BLaER1 treated with 17β-estradiol and CSF1 and Interleukin-3, amounts not matched to agents 10 nM and 100 nM (cell line): ENCODE results near the gene NPY.

ENCODE experiments used
- H3K27ac ChIP-seq, 11 experiments: shearing (Covaris generic); formaldehyde crosslinking; 2 replicates each; pipeline ENCODE4 v1.8.1; 2022
- H3K27me3 ChIP-seq, 11 experiments: shearing (Covaris generic); formaldehyde crosslinking; 2 replicates each; pipeline ENCODE4 v1.8.1; 2022
- H3K36me3 ChIP-seq, 11 experiments: shearing (Covaris generic); formaldehyde crosslinking; 2 replicates each; pipeline ENCODE4 v1.8.1; 2022
- H3K4me1 ChIP-seq, 10 experiments: shearing (Covaris generic); formaldehyde crosslinking; 2 replicates each; pipeline ENCODE4 v1.8.1; 2022
- H3K4me2 ChIP-seq, 11 experiments: shearing (Covaris generic); formaldehyde crosslinking; 2 replicates each; pipeline ENCODE4 v1.8.1; 2022
- H3K4me3 ChIP-seq, 10 experiments: shearing (Covaris generic); formaldehyde crosslinking; 2 replicates each; pipeline ENCODE4 v1.8.1; 2022
- H3K9ac ChIP-seq, 11 experiments: shearing (Covaris generic); formaldehyde crosslinking; 2 replicates each; pipeline ENCODE4 v1.8.1; 2022
- H3K9me3 ChIP-seq, 11 experiments: shearing (Covaris generic); formaldehyde crosslinking; replicated peaks in 1 of 11; 2 replicates each; pipeline ENCODE4 v1.8.1; 2022
- H4K20me1 ChIP-seq, 11 experiments: shearing (Covaris generic); formaldehyde crosslinking; 2 replicates each; pipeline ENCODE4 v1.8.1; 2022
- Cebpa-rat ChIP-seq, 11 experiments: shearing (Covaris generic); IDR thresholded peaks; 2 replicates each; pipeline ENCODE4 v1.8.1; 2022

The NPY gene

DNA sequence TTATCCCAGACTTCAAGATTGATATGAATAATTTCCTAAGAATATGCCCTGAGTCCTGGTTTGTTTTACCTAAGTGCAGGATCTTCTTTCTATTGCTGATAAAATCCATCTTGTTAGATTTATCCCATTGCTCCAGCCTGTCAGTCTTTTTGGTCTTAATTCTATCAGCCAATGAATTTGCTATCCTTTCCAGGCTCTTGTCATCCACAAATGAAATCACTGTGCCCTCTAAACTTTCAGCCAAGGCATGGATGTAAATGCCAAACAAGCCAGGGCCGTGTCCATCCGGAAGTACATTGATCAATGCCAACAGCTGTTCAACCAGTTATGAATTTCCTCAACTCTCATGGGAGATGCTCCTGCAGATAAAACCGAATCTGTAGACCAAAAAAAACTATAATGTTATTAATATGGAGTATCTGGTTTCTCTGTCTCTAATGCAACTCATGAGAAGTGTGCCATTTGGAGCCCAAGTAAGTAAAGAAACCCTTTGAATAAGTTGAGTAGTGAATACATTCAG, 40.0 kb downstream of the NPY start:
- H3K27ac ChIP-seq, result peak overlapping the region in 2 of 11 experiments; percentile 4 to 48; a peak in 1 of 22 replicates
- peaks cover 22 to 64% (median 51%) of the 10 kb centered on the region in 10 experiments for H3K4me1 ChIP-seq
- no peak for TF ChIP-seq Cebpa-rat (IDR thresholded peaks at IDR 0.05)

DNA sequence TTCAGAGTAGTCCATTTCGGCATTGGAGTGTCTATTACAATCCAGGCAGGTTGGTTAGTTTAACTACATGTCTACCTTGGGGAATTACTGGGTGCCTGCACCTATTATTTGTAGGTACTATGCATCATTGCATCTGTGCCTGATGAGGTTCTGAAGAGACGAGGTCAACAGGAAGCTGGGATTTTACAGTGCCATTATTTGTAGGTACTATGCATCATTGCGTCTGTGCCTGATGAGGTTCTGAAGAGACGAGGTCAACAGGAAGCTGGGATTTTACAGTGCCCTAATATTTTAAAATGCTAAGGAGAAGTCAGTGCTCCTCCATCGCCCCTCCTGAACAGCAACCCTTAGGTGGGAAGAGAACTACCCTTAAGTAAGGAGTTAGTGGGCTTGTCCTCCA, 41.7 kb downstream of the NPY start:
- peak overlapping the region; percentile 18 to 92 (median 83); a peak in 21 of 22 replicates for H3K4me2 ChIP-seq
- no peaks in the 10 kb centered on the region for H3K36me3 ChIP-seq

More for the DNA sequence above, 40.0 kb downstream of the NPY start:
- no peak overlapping the region for H3K9ac ChIP-seq
- no peak overlapping the region for H3K4me3 ChIP-seq
- no peaks in the 10 kb centered on the region for H3K36me3 ChIP-seq
- peak overlapping the region in 8 of 11 experiments; percentile 43 to 92 (median 60); a peak in 16 of 22 replicates for H3K4me2 ChIP-seq
- 0 out of 22 replicates have a peak, but pooled peaks cover 0 to 4% (median 0%) of the 10 kb centered on the region in 11 experiments for H3K9me3 ChIP-seq
- no peaks in the 10 kb centered on the region for H3K27me3 ChIP-seq
- H4K20me1 ChIP-seq, result no peaks in the 10 kb centered on the region

DNA sequence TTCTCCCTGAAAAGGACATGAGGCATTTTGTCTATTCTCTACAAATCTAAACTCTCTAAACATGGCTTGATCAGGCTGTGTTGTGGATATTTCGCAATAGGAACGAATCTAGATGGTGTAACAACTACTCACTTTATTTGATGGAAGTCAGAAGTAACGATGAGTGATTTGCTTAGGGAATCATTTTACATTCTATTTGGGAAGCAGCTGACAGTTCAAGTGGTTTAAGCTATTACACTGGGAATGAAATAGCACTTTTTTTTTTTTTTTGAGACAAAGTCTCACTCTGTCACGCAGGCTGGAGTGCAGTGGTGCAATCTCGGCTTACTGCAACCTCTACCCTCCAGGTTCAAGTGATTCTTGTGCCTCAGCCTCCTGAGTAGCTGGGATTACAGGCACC, 44.1 kb downstream of the NPY start:
- Histone ChIP-seq H3K9ac (no peak overlapping the region), H3K4me2 (peak overlapping the region; percentile 32 to 92 (median 54); a peak in 19 of 22 replicates), H3K27me3 (no peaks in the 10 kb centered on the region), H3K4me3 (no peak overlapping the region), H3K4me1 (peaks cover 22 to 62% (median 57%) of the 10 kb centered on the region in 10 experiments), H3K27ac (0 out of 22 replicates have a peak overlapping the region, but pooled peaks of 1 of the 11 experiments have one; percentile 7), H3K9me3 (peaks cover 14 to 25% (median 16%) of the 10 kb centered on the region in 11 experiments), H4K20me1 (no peaks in the 10 kb centered on the region), H3K36me3 (peaks cover 0 to 6% (median 0%) of the 10 kb centered on the region in 11 experiments; a peak in 1 of 22 replicates)
- peak in 6 of 11 experiments; percentile 53 to 76 (median 58); a peak in 11 of 22 replicates for TF ChIP-seq Cebpa-rat (IDR thresholded peaks at IDR 0.05)

More for the DNA sequence above, 41.7 kb downstream of the NPY start:
- H4K20me1 ChIP-seq, result no peaks in the 10 kb centered on the region
- peak overlapping the region in 8 of 11 experiments; percentile 16 to 68 (median 56); a peak in 11 of 22 replicates for H3K27ac ChIP-seq
- peaks cover 22 to 70% (median 57%) of the 10 kb centered on the region in 10 experiments for H3K4me1 ChIP-seq
- H3K4me3 ChIP-seq, result peak overlapping the region in 2 of 10 experiments; percentile 15 to 30; a peak in 3 of 20 replicates
- TF ChIP-seq Cebpa-rat (IDR thresholded peaks at IDR 0.05), result no peak
- H3K9ac ChIP-seq, result peak overlapping the region in 3 of 11 experiments; percentile 4 to 15 (median 8); a peak in 2 of 22 replicates
- H3K9me3 ChIP-seq, result peaks cover 0 to 3% (median 0%) of the 10 kb centered on the region in 11 experiments; a peak in 1 of 22 replicates
- no peaks in the 10 kb centered on the region for H3K27me3 ChIP-seq

GRCh38 chr7:24328894-24329293, 44.9 kb downstream of the NPY start:
- Histone ChIP-seq H3K27ac (no peak overlapping the region), H3K4me3 (no peak overlapping the region), H3K9ac (no peak overlapping the region), H3K4me2 (peak overlapping the region in 10 of 11 experiments; percentile 32 to 92 (median 65); a peak in 16 of 22 replicates), H3K4me1 (peaks cover 22 to 58% (median 55%) of the 10 kb centered on the region in 10 experiments), H3K27me3 (no peaks in the 10 kb centered on the region), H3K9me3 (peaks cover 18 to 33% (median 24%) of the 10 kb centered on the region in 11 experiments), H4K20me1 (no peaks in the 10 kb centered on the region), H3K36me3 (peaks cover 0 to 6% (median 0%) of the 10 kb centered on the region in 11 experiments; a peak in 1 of 22 replicates)
- no peak for TF ChIP-seq Cebpa-rat (IDR thresholded peaks at IDR 0.05)

DNA sequence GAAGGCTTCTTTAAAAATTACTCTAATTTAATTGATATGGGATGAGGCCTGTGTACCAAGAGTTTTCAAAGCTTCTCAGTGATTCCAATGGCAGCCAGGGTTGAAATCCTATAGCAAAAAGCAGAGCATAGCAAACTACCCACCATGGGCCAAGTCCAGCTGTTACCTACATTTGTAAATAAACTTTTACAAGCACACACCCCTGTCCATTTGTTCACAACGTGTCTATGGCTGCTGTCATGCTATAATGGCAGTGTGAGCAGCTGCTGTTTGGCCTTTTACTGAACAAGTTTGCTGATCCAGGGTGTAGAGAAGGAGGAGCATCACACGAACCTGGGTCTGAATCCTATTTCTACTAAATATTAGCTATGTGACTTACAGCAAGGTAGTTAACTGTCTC, 50.0 kb downstream of the NPY start:
- H3K9ac ChIP-seq, result no peak overlapping the region
- TF ChIP-seq Cebpa-rat (IDR thresholded peaks at IDR 0.05), result no peak

DNA sequence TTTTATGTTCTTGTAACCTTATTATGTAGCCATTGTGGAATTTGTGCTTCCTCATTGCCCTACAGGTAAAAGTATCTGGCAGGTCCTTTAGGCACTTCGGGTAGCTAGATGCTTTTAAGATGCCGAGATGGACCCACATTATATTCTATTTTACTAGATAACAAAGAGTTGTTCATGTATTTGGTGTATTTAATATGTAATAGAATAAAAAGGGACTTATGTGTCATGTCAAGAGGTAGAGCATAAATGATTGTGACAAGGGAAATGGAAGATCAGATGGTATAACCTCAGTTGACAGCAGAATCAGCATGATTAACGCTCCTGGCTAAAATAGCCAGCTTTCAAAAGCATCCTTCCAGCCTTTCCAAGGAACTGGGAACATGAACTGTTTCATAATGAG, 50.6 kb downstream of the NPY start:
- Histone ChIP-seq H3K36me3 (peaks cover 0 to 6% (median 0%) of the 10 kb centered on the region in 11 experiments; a peak in 1 of 22 replicates), H3K4me1 (peaks cover 0 to 7% (median 0%) of the 10 kb centered on the region in 10 experiments; a peak in 6 of 20 replicates), H3K27me3 (no peaks in the 10 kb centered on the region), H3K27ac (no peak overlapping the region), H4K20me1 (no peaks in the 10 kb centered on the region), H3K4me2 (no peak overlapping the region), H3K4me3 (no peak overlapping the region), H3K9me3 (peaks cover 18 to 43% (median 30%) of the 10 kb centered on the region in 11 experiments), H3K9ac (no peak overlapping the region)
- no peak for TF ChIP-seq Cebpa-rat (IDR thresholded peaks at IDR 0.05)

More for the DNA sequence above, 50.0 kb downstream of the NPY start:
- peaks cover 0 to 6% (median 0%) of the 10 kb centered on the region in 11 experiments; a peak in 1 of 22 replicates for H3K36me3 ChIP-seq
- H3K27ac ChIP-seq, result no peak overlapping the region
- peaks cover 0 to 14% (median 6%) of the 10 kb centered on the region in 10 experiments; a peak in 14 of 20 replicates for H3K4me1 ChIP-seq
- no peak overlapping the region for H3K4me2 ChIP-seq
- peaks cover 18 to 43% (median 30%) of the 10 kb centered on the region in 11 experiments for H3K9me3 ChIP-seq
- H3K4me3 ChIP-seq, result no peak overlapping the region
- no peaks in the 10 kb centered on the region for H3K27me3 ChIP-seq
- H4K20me1 ChIP-seq, result no peaks in the 10 kb centered on the region

DNA sequence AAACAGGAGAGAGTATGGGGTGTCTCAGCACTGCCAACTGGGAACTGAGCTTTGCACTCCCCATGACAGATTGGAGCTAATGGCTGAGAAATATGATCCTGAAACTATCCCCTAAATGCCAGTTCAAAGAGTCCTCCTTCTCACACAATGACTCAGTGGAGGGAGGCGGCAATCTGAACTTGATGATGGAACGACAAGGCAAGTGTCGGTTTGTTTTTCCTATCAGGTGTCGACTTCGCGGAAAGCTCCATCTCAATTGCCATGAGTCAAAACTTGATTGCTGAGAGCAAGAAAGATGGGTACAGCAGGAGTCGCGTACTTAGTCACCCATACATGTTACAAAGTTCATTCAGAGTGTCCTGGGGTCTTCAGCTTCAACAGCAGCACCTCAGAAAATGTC, 52.5 kb downstream of the NPY start:
- Histone ChIP-seq H3K4me1 (peaks cover 0 to 10% (median 0%) of the 10 kb centered on the region in 10 experiments; a peak in 5 of 20 replicates), H3K9me3 (peaks cover 18 to 43% (median 29%) of the 10 kb centered on the region in 11 experiments)

GRCh38 chr7:24337180-24337579, 53.2 kb downstream of the NPY start:
- no peak for TF ChIP-seq Cebpa-rat (IDR thresholded peaks at IDR 0.05)
- no peaks in the 10 kb centered on the region for H3K27me3 ChIP-seq
- H3K9me3 ChIP-seq, result peaks cover 12 to 36% (median 23%) of the 10 kb centered on the region in 11 experiments
- peaks cover 0 to 10% (median 0%) of the 10 kb centered on the region in 10 experiments; a peak in 5 of 20 replicates for H3K4me1 ChIP-seq
- no peak overlapping the region for H3K9ac ChIP-seq
- H3K36me3 ChIP-seq, result peaks cover 0 to 1% (median 0%) of the 10 kb centered on the region in 11 experiments; a peak in 1 of 22 replicates
- H3K4me2 ChIP-seq, result no peak overlapping the region
- no peak overlapping the region for H3K27ac ChIP-seq
- H3K4me3 ChIP-seq, result no peak overlapping the region
- no peaks in the 10 kb centered on the region for H4K20me1 ChIP-seq

More for the DNA sequence above, 52.5 kb downstream of the NPY start:
- Histone ChIP-seq H3K9ac (no peak overlapping the region), H3K36me3 (peaks cover 0 to 6% (median 0%) of the 10 kb centered on the region in 11 experiments; a peak in 1 of 22 replicates), H3K27ac (no peak overlapping the region), H3K27me3 (no peaks in the 10 kb centered on the region), H3K4me2 (no peak overlapping the region), H3K4me3 (no peak overlapping the region), H4K20me1 (no peaks in the 10 kb centered on the region)
- no peak for TF ChIP-seq Cebpa-rat (IDR thresholded peaks at IDR 0.05)

- Histone ChIP-seq H3K27ac (no peak overlapping the region), H3K4me2 (no peak overlapping the region), H3K9me3 (peaks cover 0 to 13% (median 0%) of the 10 kb centered on the region in 11 experiments; a peak in 4 of 22 replicates), H3K9ac (no peak overlapping the region), H4K20me1 (no peaks in the 10 kb centered on the region), H3K36me3 (no peaks in the 10 kb centered on the region), H3K27me3 (no peaks in the 10 kb centered on the region), H3K4me3 (no peak overlapping the region), H3K4me1 (peaks cover 0 to 10% (median 0%) of the 10 kb centered on the region in 10 experiments; a peak in 5 of 20 replicates)
- no peak for TF ChIP-seq Cebpa-rat (IDR thresholded peaks at IDR 0.05)
Observed at GRCh38 chr7:24339575-24339974, 55.6 kb downstream of the NPY start.
